ENCODE data around the gene ABAT.

DNA sequence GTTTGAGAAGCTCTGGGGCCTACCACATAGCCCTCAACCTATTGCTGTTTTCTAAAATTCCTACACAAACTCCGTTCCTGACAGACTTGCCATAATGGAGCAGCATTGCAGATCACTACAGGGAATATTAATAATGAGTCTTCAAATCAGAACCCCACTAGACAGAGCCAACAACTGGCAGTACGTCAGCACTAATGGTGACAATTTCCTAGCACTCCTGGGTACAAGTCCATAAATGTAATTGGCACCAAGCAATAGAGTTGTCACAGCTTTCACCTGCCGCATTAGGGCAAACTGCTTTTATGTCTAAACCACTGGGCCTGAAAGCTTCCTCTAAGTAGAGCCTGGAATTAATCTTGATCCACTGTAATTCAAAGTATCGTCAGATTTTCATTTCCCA is 25.5 kb upstream of the ABAT start:
- no peak for TF ChIP-seq SNAI2 (CRISPR knock-in tag; IDR thresholded peaks at IDR 0.05)
- TF ChIP-seq ZFP3 (CRISPR knock-in tag; IDR thresholded peaks at IDR 0.05): no peak
- no peak for TF ChIP-seq ARNTL (CRISPR knock-in tag; IDR thresholded peaks at IDR 0.05; ENCODE audit: borderline replicate concordance, low read depth)
- no peak for TF ChIP-seq TCF4 (CRISPR knock-in tag; IDR thresholded peaks at IDR 0.05; ENCODE audit: borderline replicate concordance)

Data from SK-N-SH treated with all-trans-retinoic acid at 6 μM for 48 hours (cell line).